Measurements from ENCODE around the gene LDLRAD2.

Gene LDLRAD2

GRCh38 chr1:21845646-21846641 is 33.9 kb downstream of the LDLRAD2 start:
- no peak for DNase-seq

GRCh38 chr1:21847223-21848205 is 35.4 kb downstream of the LDLRAD2 start:
- no peak for DNase-seq

GRCh38 chr1:21848524-21849174 is 36.6 kb downstream of the LDLRAD2 start:
- no peak for DNase-seq

GRCh38 chr1:21849909-21850576 is 38.0 kb downstream of the LDLRAD2 start:
- no peak for DNase-seq

GRCh38 chr1:21851430-21852250 is 39.6 kb downstream of the LDLRAD2 start:
- no peak for DNase-seq

GRCh38 chr1:21852282-21853130 is 40.4 kb downstream of the LDLRAD2 start:
- peak; percentile 44 for DNase-seq

GRCh38 chr1:21853131-21853427 is 41.0 kb downstream of the LDLRAD2 start:
- no peak for DNase-seq

GRCh38 chr1:21854090-21854750 is 42.2 kb downstream of the LDLRAD2 start:
- DNase-seq = no peak

GRCh38 chr1:21854751-21855131 is 42.7 kb downstream of the LDLRAD2 start:
- no peak for DNase-seq

- DNase-seq = no peak
Observed at GRCh38 chr1:21855257-21856096, 43.4 kb downstream of the LDLRAD2 start.

GRCh38 chr1:21857142-21857839 is 45.2 kb downstream of the LDLRAD2 start:
- DNase-seq = peak; percentile 5

GRCh38 chr1:21857840-21858670 is 46.0 kb downstream of the LDLRAD2 start:
- peak; percentile 14 for DNase-seq

GRCh38 chr1:21859669-21860179 is 47.7 kb downstream of the LDLRAD2 start:
- no peak for DNase-seq

GRCh38 chr1:21860971-21861370 is 48.9 kb downstream of the LDLRAD2 start:
- no peak for DNase-seq

GRCh38 chr1:21861602-21862429 is 49.8 kb downstream of the LDLRAD2 start:
- DNase-seq = no peak

GRCh38 chr1:21863981-21864380 is 51.9 kb downstream of the LDLRAD2 start:
- DNase-seq = no peak

Measured in inflammatory macrophage treated with lipopolysaccharide for 4 hours (primary cell).